Measurements from ENCODE around the gene STEAP1B. TPM values are rescaled to one million over a fixed set of nuclear protein-coding genes. Genes with fewer than 3 reads are reported as not detected.
"Not testable (repeated sequence)": the region's sequence is repeated elsewhere in the genome, so short reads cannot be mapped to it uniquely, and the experiment has no call there.

The STEAP1B gene
- 1.8 TPM for total RNA-seq

DNA sequence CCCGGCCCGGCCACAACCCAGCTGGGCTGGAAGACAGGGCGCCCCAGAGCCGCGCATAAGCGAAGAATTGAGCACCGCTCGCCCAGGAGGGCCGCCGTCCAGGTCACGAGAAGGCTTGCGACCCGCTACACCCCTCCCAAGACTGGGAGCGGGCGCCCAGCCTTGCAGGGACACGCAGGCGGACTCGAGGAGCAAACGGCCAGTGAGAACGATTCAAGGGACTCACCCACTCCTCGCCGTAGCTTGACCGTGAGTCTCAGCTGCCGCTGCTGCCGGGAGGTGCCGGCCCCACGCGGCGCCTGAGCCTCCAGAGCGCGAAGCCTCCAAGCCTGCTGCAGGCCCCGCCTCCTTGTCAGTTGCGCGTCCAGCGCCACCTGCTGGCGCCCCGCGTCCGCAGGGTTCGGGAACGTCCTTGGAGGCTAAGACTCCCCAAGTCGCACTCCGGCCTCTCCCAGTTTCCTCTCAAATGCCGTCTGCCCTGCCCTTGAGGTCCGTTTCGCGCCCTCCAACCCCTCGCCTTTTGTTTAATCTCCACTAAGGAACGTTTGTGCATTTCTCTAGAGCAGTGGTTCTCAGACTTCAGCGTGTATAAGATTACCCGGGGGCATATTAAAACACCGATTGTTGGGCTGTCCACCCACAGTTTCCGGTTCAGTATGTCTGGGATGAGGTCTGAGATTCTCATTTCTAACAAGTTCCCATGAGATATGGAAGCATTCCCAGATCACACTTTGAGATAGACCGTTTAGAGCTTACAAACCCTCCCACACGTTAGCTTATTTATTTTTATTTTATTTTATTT is at the start of gene STEAP1B:
Gene STEAP1B (minus strand): TSS at position 301 of the 802 bp plus-strand sequence. CDS start 5,333 bp downstream, outside the sequence.
- H3K4me3 ChIP-seq (ENCODE audit: low read length); H3K4me1 ChIP-seq (ENCODE audit: insufficient read depth, low read length); H3K9me3 ChIP-seq (ENCODE audit: low read depth, low read length); H3K27me3 ChIP-seq (ENCODE audit: insufficient read depth, low read length): not testable (repeated sequence)

DNA sequence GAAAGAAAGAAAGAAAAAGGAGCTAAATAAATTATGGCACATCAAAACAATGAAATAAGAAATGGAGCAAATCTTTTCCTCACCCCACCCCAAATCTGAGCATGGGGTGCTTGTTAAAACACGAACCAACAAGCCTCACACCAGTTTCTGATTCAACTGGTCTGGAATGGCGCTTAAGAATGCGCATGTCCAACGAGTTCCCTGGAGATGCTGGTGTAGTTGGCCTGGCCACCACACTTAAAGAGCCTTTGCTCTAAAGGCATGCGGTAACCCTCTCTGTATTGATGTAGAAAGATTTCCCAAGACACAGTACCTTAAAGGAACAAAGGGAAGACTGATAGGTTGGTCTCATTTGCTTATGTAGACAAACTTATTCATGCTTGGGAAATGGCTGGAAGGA is 49.1 kb upstream of the STEAP1B start:
- H3K4me3 ChIP-seq (ENCODE audit: low read length): no peak overlapping the region
- H3K4me1 ChIP-seq (ENCODE audit: insufficient read depth, low read length): peaks cover 11% of the 10 kb centered on the region
- H3K9me3 ChIP-seq (ENCODE audit: low read depth, low read length): no peaks in the 10 kb centered on the region
- H3K27me3 ChIP-seq (ENCODE audit: insufficient read depth, low read length): peaks cover 57% of the 10 kb centered on the region

DNA sequence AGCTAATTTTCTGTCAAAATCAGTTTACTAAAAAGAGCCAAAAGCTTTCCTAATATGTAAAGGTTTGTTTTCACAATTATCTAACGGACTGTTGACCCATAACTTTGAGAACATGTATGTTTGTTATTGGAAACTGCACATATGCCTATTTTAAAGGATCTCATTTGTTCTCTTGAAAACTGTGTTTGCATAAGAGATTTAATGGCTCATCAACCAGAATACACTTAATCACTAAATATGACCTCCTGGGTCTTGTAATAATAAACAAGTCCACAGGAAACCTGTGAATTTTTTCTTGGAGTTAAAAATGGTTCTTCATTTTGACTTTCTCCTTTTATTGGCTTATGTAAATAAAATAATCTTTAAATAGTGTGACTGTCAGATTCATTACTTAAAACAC is 48.3 kb upstream of the STEAP1B start:
- Histone ChIP-seq H3K27me3 (ENCODE audit: insufficient read depth, low read length) (peaks cover 57% of the 10 kb centered on the region), H3K4me1 (ENCODE audit: insufficient read depth, low read length) (peaks cover 11% of the 10 kb centered on the region), H3K9me3 (ENCODE audit: low read depth, low read length) (no peaks in the 10 kb centered on the region), H3K4me3 (ENCODE audit: low read length) (no peak overlapping the region)

DNA sequence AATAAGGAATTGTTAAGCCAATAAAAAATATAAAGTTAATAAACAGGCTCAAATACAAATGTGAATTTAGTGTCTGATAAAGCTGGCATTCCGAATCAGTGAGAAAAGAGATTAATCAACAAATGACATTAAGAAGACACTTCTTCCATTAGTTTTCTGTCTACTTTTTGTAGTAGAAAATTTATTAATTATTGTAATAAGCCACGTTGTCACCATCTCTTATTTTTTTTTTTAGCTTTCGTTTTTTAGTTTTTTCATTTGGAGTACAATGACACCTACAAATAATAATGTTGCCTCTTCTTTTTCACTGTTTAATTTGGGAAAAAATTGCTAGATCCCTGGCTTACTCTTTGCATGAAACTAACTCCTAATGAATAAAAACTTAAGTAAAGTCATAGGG is 46.8 kb upstream of the STEAP1B start:
- H3K27me3 ChIP-seq (ENCODE audit: insufficient read depth, low read length): peaks cover 56% of the 10 kb centered on the region
- H3K4me3 ChIP-seq (ENCODE audit: low read length): no peak overlapping the region
- no peaks in the 10 kb centered on the region for H3K9me3 ChIP-seq (ENCODE audit: low read depth, low read length)
- H3K4me1 ChIP-seq (ENCODE audit: insufficient read depth, low read length): peaks cover 11% of the 10 kb centered on the region

DNA sequence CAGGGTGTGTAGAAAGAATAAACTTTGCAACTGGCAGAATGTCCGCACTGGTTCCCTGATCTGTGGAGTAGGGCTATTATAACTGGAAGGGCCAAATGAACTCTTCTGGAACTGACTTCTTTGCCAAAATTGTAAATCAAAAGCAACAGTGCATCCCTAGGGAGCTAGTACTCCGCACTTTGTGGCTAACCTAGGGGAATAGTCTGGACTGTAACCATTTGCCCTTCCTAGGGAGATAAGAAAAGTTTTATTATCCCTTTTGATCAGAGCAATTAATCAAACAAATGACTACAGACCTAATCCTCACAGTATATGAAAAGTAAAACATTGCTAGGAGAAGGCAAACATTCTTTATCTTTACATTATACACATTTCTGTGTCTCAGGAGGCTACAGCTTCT is 45.5 kb upstream of the STEAP1B start:
- Histone ChIP-seq H3K27me3 (ENCODE audit: insufficient read depth, low read length) (peaks cover 44% of the 10 kb centered on the region), H3K4me3 (ENCODE audit: low read length) (no peak overlapping the region), H3K9me3 (ENCODE audit: low read depth, low read length) (no peaks in the 10 kb centered on the region), H3K4me1 (ENCODE audit: insufficient read depth, low read length) (peaks cover 11% of the 10 kb centered on the region)

DNA sequence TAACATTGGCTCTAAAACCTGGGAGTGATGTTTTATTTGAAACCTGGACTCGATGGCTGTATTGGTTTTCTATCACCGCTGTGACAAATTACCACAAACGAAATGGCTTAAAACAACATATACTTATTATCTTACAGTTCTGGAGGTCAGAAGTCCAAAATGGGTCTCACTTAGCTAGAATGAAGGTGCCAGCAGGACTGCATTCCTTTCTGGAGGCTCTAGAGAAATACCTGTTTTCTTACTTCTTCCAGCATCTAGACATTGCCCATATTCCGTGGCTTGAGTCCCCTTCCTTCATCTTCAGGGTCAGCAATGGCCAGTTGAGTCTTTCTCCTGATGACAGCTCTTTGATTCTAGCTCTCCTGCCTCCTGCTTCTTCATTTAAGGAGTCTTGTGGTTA is 44.3 kb upstream of the STEAP1B start:
- H3K4me1 ChIP-seq (ENCODE audit: insufficient read depth, low read length): no peaks in the 10 kb centered on the region
- no peak overlapping the region for H3K4me3 ChIP-seq (ENCODE audit: low read length)
- peaks cover 31% of the 10 kb centered on the region for H3K27me3 ChIP-seq (ENCODE audit: insufficient read depth, low read length)
- H3K9me3 ChIP-seq (ENCODE audit: low read depth, low read length): no peaks in the 10 kb centered on the region

DNA sequence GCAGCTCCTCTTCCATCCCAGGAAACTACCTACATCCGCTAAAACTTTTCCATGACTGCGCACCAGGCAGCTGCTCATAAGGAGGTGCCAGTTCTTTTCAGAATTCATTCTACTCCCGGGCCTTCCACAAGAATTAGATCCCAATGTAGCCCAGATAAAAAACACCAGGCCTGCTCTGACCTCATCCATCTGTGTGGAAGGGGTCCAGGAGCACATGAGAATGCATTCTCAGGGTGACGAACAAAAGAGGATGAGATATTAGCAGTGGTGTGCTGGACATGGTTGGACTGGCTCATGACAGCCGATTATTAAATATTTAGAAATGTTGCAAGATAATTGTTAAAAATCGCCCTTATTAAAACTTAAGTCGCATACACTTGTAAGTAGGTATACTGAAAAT is 43.2 kb upstream of the STEAP1B start:
- H3K4me3 ChIP-seq (ENCODE audit: low read length): no peak overlapping the region
- no peaks in the 10 kb centered on the region for H3K4me1 ChIP-seq (ENCODE audit: insufficient read depth, low read length)
- H3K9me3 ChIP-seq (ENCODE audit: low read depth, low read length): no peaks in the 10 kb centered on the region
- H3K27me3 ChIP-seq (ENCODE audit: insufficient read depth, low read length): peaks cover 27% of the 10 kb centered on the region

DNA sequence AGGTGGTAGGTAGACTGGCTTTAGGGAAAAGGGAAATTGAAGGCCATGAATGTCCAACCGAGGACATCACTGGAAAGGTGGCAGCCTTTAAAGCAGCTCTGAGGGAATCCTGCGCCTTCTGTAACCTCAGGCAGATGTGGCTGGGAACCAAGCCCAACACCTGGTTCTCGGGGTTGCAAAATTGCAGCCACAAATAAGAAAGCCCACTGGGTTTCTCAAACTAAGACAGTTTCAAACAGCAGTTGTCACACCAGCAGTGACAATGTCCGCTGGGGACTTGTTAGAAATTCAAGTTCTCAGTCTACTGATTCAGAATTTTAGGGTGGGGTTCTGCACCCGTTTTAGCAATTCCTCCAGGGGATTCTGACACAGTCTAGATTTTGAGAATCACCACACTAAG is 42.7 kb upstream of the STEAP1B start:
- H3K4me1 ChIP-seq (ENCODE audit: insufficient read depth, low read length): no peaks in the 10 kb centered on the region
- H3K27me3 ChIP-seq (ENCODE audit: insufficient read depth, low read length): peaks cover 24% of the 10 kb centered on the region
- no peak overlapping the region for H3K4me3 ChIP-seq (ENCODE audit: low read length)
- H3K9me3 ChIP-seq (ENCODE audit: low read depth, low read length): no peaks in the 10 kb centered on the region

DNA sequence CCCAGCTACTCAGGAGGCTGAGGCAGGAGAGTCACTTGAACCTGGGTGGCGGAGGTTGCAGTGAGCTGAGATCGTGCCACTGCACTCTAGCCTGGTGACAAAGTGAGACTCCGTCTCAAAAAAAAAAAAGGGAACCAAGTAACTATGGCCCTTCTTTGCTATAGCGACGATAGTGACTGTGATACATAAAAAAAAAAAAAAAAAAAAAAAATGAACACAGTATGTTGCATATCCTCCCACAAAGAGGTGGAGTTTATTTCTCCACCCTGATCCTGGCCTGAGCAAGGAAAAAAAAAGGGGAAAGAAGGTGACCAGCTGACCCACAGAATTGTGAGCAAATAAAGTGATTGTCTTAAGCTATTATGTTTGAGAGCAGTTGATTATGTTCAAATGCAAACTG is 42.3 kb upstream of the STEAP1B start:
- H3K4me1 ChIP-seq (ENCODE audit: insufficient read depth, low read length): no peaks in the 10 kb centered on the region
- peaks cover 20% of the 10 kb centered on the region for H3K27me3 ChIP-seq (ENCODE audit: insufficient read depth, low read length)
- H3K9me3 ChIP-seq (ENCODE audit: low read depth, low read length): no peaks in the 10 kb centered on the region
- no peak overlapping the region for H3K4me3 ChIP-seq (ENCODE audit: low read length)

DNA sequence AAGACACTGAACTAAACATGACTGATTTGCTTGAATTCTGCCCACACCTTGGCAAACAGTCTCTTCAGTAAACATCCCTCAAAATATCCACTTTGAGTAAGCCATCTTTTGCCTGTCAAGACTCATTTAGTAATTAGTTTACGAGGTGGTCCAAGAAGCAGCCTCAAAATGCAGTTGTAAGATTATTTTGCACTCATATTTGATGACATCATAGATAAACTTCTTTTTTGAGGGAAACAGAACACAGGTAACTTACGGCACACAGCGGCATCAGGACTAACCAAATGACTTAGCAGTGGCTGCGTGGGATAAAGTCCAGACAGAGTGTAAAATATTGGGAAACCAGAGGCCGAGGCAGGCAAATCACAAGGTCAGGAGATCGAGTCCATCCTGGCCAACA is 41.8 kb upstream of the STEAP1B start:
- Histone ChIP-seq H3K9me3 (ENCODE audit: low read depth, low read length) (no peaks in the 10 kb centered on the region), H3K27me3 (ENCODE audit: insufficient read depth, low read length) (peaks cover 15% of the 10 kb centered on the region)

DNA sequence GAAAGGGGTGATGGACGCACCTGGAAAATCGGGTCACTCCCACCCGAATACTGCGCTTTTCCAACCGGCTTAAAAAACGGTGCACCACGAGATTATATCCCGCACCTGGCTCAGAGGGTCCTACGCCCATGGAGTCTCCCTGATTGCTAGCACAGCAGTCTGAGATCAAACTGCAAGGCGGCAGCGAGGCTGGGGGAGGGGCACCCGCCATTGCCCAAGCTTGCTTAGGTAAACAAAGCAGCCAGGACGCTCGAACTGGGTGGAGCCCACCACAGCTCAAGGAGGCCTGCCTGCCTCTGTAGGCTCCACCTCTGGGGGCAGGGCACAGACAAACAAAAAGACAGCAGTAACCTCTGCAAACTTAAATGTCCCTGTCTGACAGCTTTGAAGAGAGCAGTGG is 28.5 kb upstream of the STEAP1B start:
- H3K9me3 ChIP-seq (ENCODE audit: low read depth, low read length); H3K4me1 ChIP-seq (ENCODE audit: insufficient read depth, low read length); H3K4me3 ChIP-seq (ENCODE audit: low read length); H3K27me3 ChIP-seq (ENCODE audit: insufficient read depth, low read length): not testable (repeated sequence)

More for the DNA sequence above, 41.8 kb upstream of the STEAP1B start:
- no peaks in the 10 kb centered on the region for H3K4me1 ChIP-seq (ENCODE audit: insufficient read depth, low read length)
- no peak overlapping the region for H3K4me3 ChIP-seq (ENCODE audit: low read length)

DNA sequence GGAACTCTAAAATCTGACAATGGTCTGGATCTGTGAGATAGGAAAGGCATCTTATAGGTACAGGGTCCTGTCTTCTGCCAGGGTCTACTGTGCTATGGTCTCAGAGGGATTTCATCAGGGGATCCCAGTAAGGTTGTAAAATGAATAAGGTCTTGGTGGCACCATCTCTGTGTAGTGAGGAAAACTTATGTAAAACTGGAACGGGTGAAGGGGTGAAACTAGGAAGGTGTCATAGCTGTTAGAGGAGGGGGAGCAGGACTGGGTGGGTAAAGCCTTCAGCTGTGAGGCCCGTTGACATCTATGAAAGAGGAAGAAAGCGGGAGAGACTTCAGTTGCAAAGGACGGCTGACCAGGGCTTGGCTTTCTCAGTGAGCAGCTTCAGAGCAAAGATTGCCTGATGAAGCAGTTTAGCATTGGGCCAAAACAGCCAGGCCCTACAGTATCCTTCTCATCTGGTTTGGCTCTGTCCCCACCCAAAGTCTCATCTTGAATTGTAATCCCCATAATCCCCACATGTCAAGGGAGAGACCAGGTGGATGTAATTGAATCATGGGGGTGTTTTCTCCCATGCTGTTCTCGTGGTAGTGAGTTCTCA is 24.5 kb upstream of the STEAP1B start:
- H3K4me1 ChIP-seq (ENCODE audit: insufficient read depth, low read length); H3K9me3 ChIP-seq (ENCODE audit: low read depth, low read length); H3K27me3 ChIP-seq (ENCODE audit: insufficient read depth, low read length): not testable (repeated sequence)

DNA sequence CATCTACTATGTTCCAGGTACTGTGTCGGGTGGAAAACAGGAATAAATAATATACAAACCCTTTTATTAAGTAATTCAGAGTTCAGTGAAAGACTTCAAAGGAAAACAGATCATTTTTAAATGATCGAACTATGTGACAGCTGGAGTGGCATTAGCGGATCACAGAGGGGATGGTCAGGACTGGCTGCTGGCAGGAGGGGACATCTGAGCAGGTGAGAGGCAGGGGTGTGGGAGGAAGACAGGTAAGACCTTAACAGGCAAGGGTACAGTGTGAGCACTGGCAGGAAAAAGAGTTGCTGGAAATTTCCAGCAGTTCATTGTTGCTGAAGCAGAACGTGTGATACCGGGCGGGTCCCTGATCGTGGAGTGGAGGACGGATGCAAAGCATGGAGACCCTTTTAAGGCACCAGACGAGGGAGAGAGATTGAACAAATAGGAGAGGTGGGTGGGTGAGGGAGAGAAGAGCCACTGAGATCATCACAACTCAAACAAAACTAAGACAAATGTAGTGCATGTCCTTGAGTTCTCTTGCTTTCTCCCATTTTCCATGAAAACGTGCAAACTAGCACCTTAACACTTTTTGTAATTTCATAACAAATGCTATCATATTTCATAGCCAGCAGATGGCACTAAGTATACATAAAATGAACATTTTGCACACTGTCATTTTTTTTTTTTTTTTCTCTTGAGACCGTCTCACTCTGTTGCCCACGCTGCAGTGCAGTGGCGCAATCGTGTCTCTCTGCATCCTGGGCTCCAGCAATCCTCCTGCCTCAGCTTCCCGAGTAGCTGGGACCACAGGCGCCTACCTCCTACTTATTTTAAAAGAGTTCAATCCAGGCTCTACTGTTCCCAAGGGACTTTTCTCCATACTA is 23.7 kb upstream of the STEAP1B start:
- H3K9me3 ChIP-seq (ENCODE audit: low read depth, low read length); H3K27me3 ChIP-seq (ENCODE audit: insufficient read depth, low read length); H3K4me1 ChIP-seq (ENCODE audit: insufficient read depth, low read length); H3K4me3 ChIP-seq (ENCODE audit: low read length): not testable (repeated sequence)

More for the DNA sequence above, 24.5 kb upstream of the STEAP1B start:
- H3K4me3 ChIP-seq (ENCODE audit: low read length): not testable (repeated sequence)

DNA sequence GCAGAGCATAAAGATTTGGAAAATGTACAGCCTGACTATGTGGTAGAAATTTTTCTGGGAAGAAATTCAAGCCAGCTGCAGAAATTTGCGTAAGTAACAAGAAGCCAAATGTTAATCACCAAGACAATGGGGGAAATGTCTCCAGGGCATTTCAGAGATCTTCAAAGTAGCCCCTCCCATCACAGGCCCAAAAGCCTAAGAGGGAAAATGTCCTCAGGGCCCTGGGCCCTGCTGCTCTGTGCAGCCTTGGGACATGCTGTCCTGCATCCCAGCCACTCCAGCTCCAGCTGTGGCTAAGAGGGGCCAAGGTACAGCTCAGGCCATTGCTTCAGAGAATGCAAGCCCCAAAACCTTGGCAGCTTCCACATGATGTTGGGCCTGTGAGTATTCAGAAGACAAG is 19.6 kb upstream of the STEAP1B start:
- not testable (repeated sequence) for H3K27me3 ChIP-seq (ENCODE audit: insufficient read depth, low read length); H3K9me3 ChIP-seq (ENCODE audit: low read depth, low read length); H3K4me3 ChIP-seq (ENCODE audit: low read length); H3K4me1 ChIP-seq (ENCODE audit: insufficient read depth, low read length)

DNA sequence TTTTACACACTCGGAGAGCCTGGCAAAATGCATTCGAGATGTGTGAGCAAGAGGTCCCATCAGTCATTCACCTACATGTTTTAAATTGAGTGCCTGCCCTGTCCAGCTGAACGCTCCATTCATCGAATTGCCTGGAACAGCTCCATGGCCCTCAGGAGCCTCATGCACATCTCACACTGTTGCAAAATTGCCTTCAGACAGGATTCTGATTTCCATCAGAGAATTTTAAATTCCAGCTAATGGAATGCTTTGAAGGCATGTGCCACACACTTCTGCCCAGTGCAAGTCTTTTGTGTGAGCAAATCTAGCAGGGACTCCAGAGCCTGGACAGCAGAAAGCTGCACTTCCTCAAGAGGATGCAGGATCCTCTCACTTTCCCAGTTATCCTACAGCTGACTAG is 17.0 kb upstream of the STEAP1B start:
- H3K4me3 ChIP-seq (ENCODE audit: low read length); H3K9me3 ChIP-seq (ENCODE audit: low read depth, low read length); H3K27me3 ChIP-seq (ENCODE audit: insufficient read depth, low read length); H3K4me1 ChIP-seq (ENCODE audit: insufficient read depth, low read length): not testable (repeated sequence)
